Keratinocyte (primary cell): ENCODE results near the gene CFAP92.

Source experiments
- CTCF ChIP-seq, 3 experiments: IDR thresholded peaks in 1 of 3; conservative IDR thresholded peaks in 1 of 3; optimal IDR thresholded peaks in 1 of 3; 2 replicates in 2 of 3; 3 replicates in 1 of 3; pipeline versions ENCODE3 to v1.5.1; 2011; ENCODE audit warnings: low read length in 3 of 3, mild to moderate bottlenecking in 3 of 3, moderate library complexity in 2 of 3, control low read depth in 1 of 3, inconsistent platforms in 1 of 3; ENCODE audit not compliant: insufficient read depth in 2 of 3; ENCODE audit errors: extremely low read depth in 1 of 3
- EZH2 ChIP-seq: IDR thresholded peaks from one replicate; pipeline ENCODE4 v1.6.1; 2012; ENCODE audit warnings: inconsistent platforms, mild to moderate bottlenecking, low read length, moderate library complexity

DNA sequence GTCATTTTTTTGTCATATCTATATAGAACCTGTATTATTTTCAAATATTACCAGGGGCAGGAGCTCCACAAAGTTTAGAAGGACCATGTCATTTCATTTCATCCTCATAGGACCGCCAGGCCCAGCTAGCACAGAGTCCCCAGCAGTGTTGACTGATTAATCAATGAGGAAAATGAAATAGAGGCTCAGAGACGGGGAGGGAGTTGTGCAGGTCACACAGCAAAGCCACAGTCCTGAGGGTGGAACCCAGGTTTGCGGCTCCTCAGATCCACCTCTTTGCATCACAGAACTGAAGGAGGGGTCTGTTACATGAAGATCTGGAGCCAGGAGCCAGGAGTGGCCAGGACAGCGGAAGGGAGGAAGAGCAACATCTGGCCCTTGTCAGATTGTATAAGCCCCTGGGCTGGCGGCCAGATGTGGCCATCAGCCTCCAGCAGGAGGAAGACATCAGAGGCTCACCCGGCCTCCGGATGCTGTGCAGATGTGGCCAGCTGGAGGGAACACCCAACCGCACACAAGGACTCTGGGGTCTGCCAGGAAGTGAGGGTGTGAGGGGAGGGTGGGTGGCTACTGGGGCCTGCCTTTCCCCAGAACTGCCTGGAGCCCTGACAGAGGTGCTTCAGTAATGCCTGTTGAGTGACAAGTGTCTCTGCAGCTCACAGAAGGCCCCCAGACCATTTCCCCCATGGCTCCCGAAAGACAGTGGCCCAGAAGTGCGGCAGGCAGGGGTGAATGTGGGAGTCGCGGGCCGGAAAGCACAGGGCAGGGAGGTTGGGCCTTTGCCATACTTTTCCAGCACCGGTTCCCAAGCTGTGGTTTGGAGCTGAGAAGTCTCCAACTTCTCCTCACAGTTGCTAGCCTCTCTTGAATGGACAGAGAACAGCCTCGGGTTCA, 28.5 kb upstream of the CFAP92 start:
- TF ChIP-seq CTCF (optimal IDR thresholded peaks at IDR 0.05 in 1 of 3, IDR thresholded peaks at IDR 0.05 in 1 of 3, conservative IDR thresholded peaks at IDR 0.05 in 1 of 3; ENCODE audit: extremely low read depth in 1 of 3, insufficient read depth in 2 of 3, low read length in 3 of 3) (no peak), EZH2 (no peak)
